HG03521 (cell line): Measurements from ENCODE around the gene RASA3.
A peak's percentile ranks its signal among the peaks of the same experiment; 100 is the strongest.
"Not testable (repeated sequence)": the region's sequence is repeated elsewhere in the genome, so short reads cannot be mapped to it uniquely, and the experiment has no call there.

Experiments
- ATAC-seq: cut with Tn5 transposase; IDR thresholded peaks from one replicate; pipeline ENCODE4 v1.9.1; 2021; ENCODE audit warnings: mild to moderate bottlenecking, moderate library complexity; ENCODE audit not compliant: unreplicated experiment

RASA3 gene

GRCh38 chr13:114132419-114133121 is at the start of gene RASA3:
RASA3 (minus strand) TSS chr13:114132623; CDS start chr13:114132489, 134 bp downstream.
- peak; percentile 65 for ATAC-seq

- ATAC-seq: no peak
Observed at GRCh38 chr13:114179087-114179658, 46.8 kb upstream of the RASA3 start, which contains the start of gene CFAP97D2. CFAP97D2 (plus strand) TSS chr13:114179257; CDS start chr13:114179331, 74 bp downstream.

GRCh38 chr13:114177245-114178010 is 45.0 kb upstream of the RASA3 start:
- no peak for ATAC-seq

GRCh38 chr13:114176359-114176902 is 44.0 kb upstream of the RASA3 start:
- not testable (repeated sequence) for ATAC-seq

GRCh38 chr13:114174529-114174961 is 42.1 kb upstream of the RASA3 start:
- ATAC-seq: no peak

GRCh38 chr13:114173745-114174144 is 41.3 kb upstream of the RASA3 start:
- no peak for ATAC-seq

- no peak for ATAC-seq
Observed at GRCh38 chr13:114173272-114173671, 40.8 kb upstream of the RASA3 start.

GRCh38 chr13:114167885-114168284 is 35.5 kb upstream of the RASA3 start:
- ATAC-seq: no peak

GRCh38 chr13:114167426-114167825 is 35.0 kb upstream of the RASA3 start:
- ATAC-seq: no peak

- no peak for ATAC-seq
Observed at GRCh38 chr13:114166381-114167131, 34.1 kb upstream of the RASA3 start.

GRCh38 chr13:114164681-114165429 is 32.4 kb upstream of the RASA3 start:
- no peak for ATAC-seq

GRCh38 chr13:114164053-114164452 is 31.6 kb upstream of the RASA3 start:
- ATAC-seq: no peak

GRCh38 chr13:114162533-114162922 is 30.1 kb upstream of the RASA3 start:
- ATAC-seq: no peak

- ATAC-seq: no peak
Observed at GRCh38 chr13:114161644-114162532, 29.5 kb upstream of the RASA3 start.

GRCh38 chr13:114161028-114161556 is 28.7 kb upstream of the RASA3 start:
- no peak for ATAC-seq

- not testable (repeated sequence) for ATAC-seq
Observed at GRCh38 chr13:114158869-114159666, 26.6 kb upstream of the RASA3 start.

- no peak for ATAC-seq
Observed at GRCh38 chr13:114157869-114158495, 25.6 kb upstream of the RASA3 start.
